Measurements from ENCODE around the gene TCP11. TPM values are rescaled to one million over a fixed set of nuclear protein-coding genes. Genes with fewer than 3 reads are reported as not detected.

Gene TCP11
- total RNA-seq, 3 donors from 2014 or later = 0.32 to 0.66 TPM; not detected in 1

GRCh38 chr6:35076997-35077712 is 64.0 kb downstream of the TCP11 start:
- peak; percentile 35 to 45 for DNase-seq (ENCODE audit: low spot score in 2 of 2)

DNA sequence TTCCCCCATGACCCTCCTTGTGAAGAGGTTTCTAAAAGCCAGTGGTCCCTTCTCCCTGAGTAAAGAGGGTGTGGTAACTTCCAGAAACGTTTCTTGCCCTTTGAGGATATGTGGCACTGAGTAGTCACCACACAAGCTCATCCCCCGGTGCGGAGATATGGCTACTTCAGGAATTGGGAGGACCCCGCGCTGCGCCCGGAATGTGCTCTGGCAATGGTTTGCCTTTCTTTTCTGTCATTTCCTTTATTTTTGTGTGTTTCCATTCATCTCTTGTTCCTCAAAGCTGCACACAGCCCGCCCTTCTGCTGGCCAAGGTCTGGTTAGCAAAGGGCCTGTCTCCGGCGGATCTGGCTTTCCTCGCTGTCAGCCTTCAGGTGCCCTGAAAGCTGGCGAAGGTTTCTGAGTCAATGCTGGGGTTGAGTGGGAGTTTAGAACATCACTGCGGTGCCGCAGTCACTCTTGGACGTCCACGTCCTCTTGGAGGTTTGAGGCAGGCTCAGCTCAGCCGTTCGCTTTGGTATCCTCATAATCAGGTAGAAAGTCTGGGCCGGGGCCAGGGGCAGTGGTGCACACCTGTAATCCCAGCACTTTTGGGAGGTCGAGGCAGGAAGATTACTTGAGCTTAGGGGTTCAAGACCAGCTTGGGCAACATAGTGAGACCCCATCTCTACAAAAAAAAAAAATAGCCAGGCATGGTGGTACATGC is 67.2 kb downstream of the TCP11 start:
- no peaks in the 10 kb centered on the region for H3K27me3 ChIP-seq
- TF ChIP-seq POLR2AphosphoS5 (IDR thresholded peaks at IDR 0.05) (no peak), POLR2A (IDR thresholded peaks at IDR 0.05) (no peak), CTCF (IDR thresholded peaks at IDR 0.05) (no peak)
- H3K9me3 ChIP-seq = no peaks in the 10 kb centered on the region
- H3K4me3 ChIP-seq = no peak overlapping the region
- no peak overlapping the region for H3K27ac ChIP-seq
- no peaks in the 10 kb centered on the region for H3K4me1 ChIP-seq
- intact Hi-C loops (cut with DNase I; ENCODE audit: low total_unique reads) = loop anchor here (2.0 kb wide), 1 partner anchor 73 kb away; no protein-coding TSS in a partner anchor
- DNase-seq (ENCODE audit: low spot score in 2 of 2) = no peak
- no peaks in the 10 kb centered on the region for H3K36me3 ChIP-seq

More at GRCh38 chr6:35076997-35077712, 64.0 kb downstream of the TCP11 start:
- TF ChIP-seq CTCF (IDR thresholded peaks at IDR 0.05) = no peak
- no peak for TF ChIP-seq POLR2A (IDR thresholded peaks at IDR 0.05)
- no peak for TF ChIP-seq POLR2AphosphoS5 (IDR thresholded peaks at IDR 0.05)
- intact Hi-C loops (cut with DNase I; ENCODE audit: low total_unique reads) = no loop called here
- H3K27me3 ChIP-seq = no peaks in the 10 kb centered on the region
- peak overlapping the region; percentile 5 to 61 for H3K27ac ChIP-seq
- H3K4me1 ChIP-seq = peaks cover 0 to 1% of the 10 kb centered on the region in 2 donors
- no peaks in the 10 kb centered on the region for H3K36me3 ChIP-seq
- H3K4me3 ChIP-seq = no peak overlapping the region
- no peaks in the 10 kb centered on the region for H3K9me3 ChIP-seq

GRCh38 chr6:35073211-35073610 is 67.9 kb downstream of the TCP11 start:
- no peak for DNase-seq (ENCODE audit: low spot score in 2 of 2)
- Histone ChIP-seq H3K4me3 (no peak overlapping the region), H3K9me3 (no peaks in the 10 kb centered on the region), H3K27me3 (no peaks in the 10 kb centered on the region), H3K36me3 (no peaks in the 10 kb centered on the region), H3K4me1 (no peaks in the 10 kb centered on the region), H3K27ac (no peak overlapping the region)
- intact Hi-C loops (cut with DNase I; ENCODE audit: low total_unique reads) = loop anchor here (2.0 kb wide), 1 partner anchor 72 kb away; no protein-coding TSS in a partner anchor
- no peak for TF ChIP-seq POLR2AphosphoS5 (IDR thresholded peaks at IDR 0.05)
- TF ChIP-seq POLR2A (IDR thresholded peaks at IDR 0.05) = no peak
- no peak for TF ChIP-seq CTCF (IDR thresholded peaks at IDR 0.05)

DNA sequence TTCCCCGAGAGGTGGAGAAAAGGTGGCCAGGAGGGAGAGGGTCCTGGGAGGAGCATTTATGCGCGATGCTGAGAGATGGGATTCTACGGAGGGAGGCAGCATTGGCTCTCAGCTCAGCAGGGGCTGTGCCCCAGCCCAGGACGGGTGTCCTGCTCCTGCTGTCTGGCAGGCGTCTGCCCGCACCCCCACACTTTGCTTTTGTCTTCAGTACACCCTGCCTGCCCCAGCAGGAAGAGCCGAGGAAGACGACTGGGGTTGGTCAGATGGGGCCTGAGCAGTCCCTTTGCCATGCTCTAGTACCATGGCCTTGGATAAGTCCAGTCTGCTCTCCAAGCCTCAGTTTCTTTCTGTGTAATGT is 68.5 kb downstream of the TCP11 start:
- H3K27ac ChIP-seq = peak overlapping the region in 1 of 2 donors; percentile 26
- no peak for DNase-seq (ENCODE audit: low spot score in 2 of 2)
- no peaks in the 10 kb centered on the region for H3K27me3 ChIP-seq
- intact Hi-C loops (cut with DNase I; ENCODE audit: low total_unique reads) = loop anchor here (2.0 kb wide), 1 partner anchor 72 kb away; no protein-coding TSS in a partner anchor
- no peaks in the 10 kb centered on the region for H3K36me3 ChIP-seq
- no peaks in the 10 kb centered on the region for H3K4me1 ChIP-seq
- TF ChIP-seq CTCF (IDR thresholded peaks at IDR 0.05) (no peak), POLR2AphosphoS5 (IDR thresholded peaks at IDR 0.05) (no peak), POLR2A (IDR thresholded peaks at IDR 0.05) (no peak)
- H3K4me3 ChIP-seq = no peak overlapping the region
- no peaks in the 10 kb centered on the region for H3K9me3 ChIP-seq
